Body of pancreas (tissue), 4 donors: ENCODE measurements around the gene LPP. TPM values are rescaled to one million over a fixed set of nuclear protein-coding genes. Genes with fewer than 3 reads are reported as not detected.

Experiments used
- ATAC-seq: fragments of 150-250 bp; one replicate; pipeline ENCODE4 v1.9.1; 2016
- DNase-seq, 4 donors: peaks; one replicate each; pipeline ENCODE4 v3.0.0-alpha.2; 2019
- H3K27ac ChIP-seq, 4 donors: fragments of 200-600 bp; sonication (generic); 1 replicate in 3 of 4; 2 replicates in 1 of 4; pipeline versions ENCODE4 v1.5.1 to v1.6.1; 2016 to 2019; ENCODE audit warnings: mild to moderate bottlenecking in 1 of 4, mixed read lengths in 1 of 4, moderate library complexity in 1 of 4
- H3K27me3 ChIP-seq, 2 donors: fragments of 200-600 bp; sonication (generic); one replicate each; pipeline ENCODE4 v1.6.0; 2016; ENCODE audit warnings: mild to moderate bottlenecking in 1 of 2
- H3K36me3 ChIP-seq, 2 donors: fragments of 200-600 bp; sonication (generic); replicated peaks in 1 of 2; 2 replicates each; pipeline ENCODE4 v1.5.1; 2016; ENCODE audit warnings: low read depth in 2 of 2; ENCODE audit not compliant: insufficient read depth in 1 of 2
- H3K4me1 ChIP-seq: fragments of 200-600 bp; sonication (generic); one replicate; pipeline ENCODE4 v1.6.0; 2016
- H3K4me3 ChIP-seq, 2 donors: fragments of 200-600 bp; sonication (generic); 1 replicate in 1 of 2; 2 replicates in 1 of 2; pipeline ENCODE4 v1.5.1; 2016 to 2019
- H3K9me3 ChIP-seq, 3 donors: fragments of 200-600 bp; sonication (generic); 1 replicate in 2 of 3; 2 replicates in 1 of 3; pipeline ENCODE4 v1.5.1; 2016
- CTCF ChIP-seq, 7 experiments: fragments of 450-650 bp in 4 of 7; fragments of 200-600 bp in 3 of 7; sonication (generic) in 3 of 7; IDR thresholded peaks; one replicate each; pipeline ENCODE4 v1.5.1; 2016 to 2019; ENCODE audit warnings: antibody characterized with exemption in 7 of 7
- POLR2A ChIP-seq, 3 donors: fragments of 450-650 bp; IDR thresholded peaks; one replicate each; pipeline ENCODE4 v1.6.1; 2016; ENCODE audit warnings: antibody characterized with exemption in 3 of 3, mild to moderate bottlenecking in 2 of 3
- WGBS, 2 donors: methylation state at CpG; one replicate each; pipeline ENCODE4 v1.1.5; 2017; 5-methylcytosine and 5-hydroxymethylcytosine counted together
- intact Hi-C: fragments of 100-400 bp; cut with DNase I; formaldehyde crosslinking; loops from one replicate; pipeline ENCODE4 v1.15.1; 2023
- total RNA-seq, 2 donors: library from RNA; depleted of rRNA; stranded (reverse); fragments of >200 nt; gene quantifications; one replicate each; pipeline ENCODE4 v1.1.0, GENCODE V29; 2016

Gene LPP
- total RNA-seq, 2 donors from 2014 or later: 60.6 to 65.1 TPM

GRCh38 chr3:188468662-188469061 is 314.7 kb downstream of the LPP start:
- ATAC-seq (no peak), DNase-seq (peak in 1 of 4 donors; percentile 11)
- H3K27me3 ChIP-seq: no peaks in the 10 kb centered on the region
- WGBS, 2 donors: 77 to 88% methylated on average over 3 of the region's 3 CpGs
- H3K27ac ChIP-seq: peak overlapping the region in 1 of 4 donors; percentile 5
- TF ChIP-seq POLR2A (IDR thresholded peaks at IDR 0.05) (no peak), CTCF (IDR thresholded peaks at IDR 0.05) (no peak)
- no peaks in the 10 kb centered on the region for H3K36me3 ChIP-seq
- H3K9me3 ChIP-seq: no peaks in the 10 kb centered on the region
- H3K4me3 ChIP-seq: no peak overlapping the region
- H3K4me1 ChIP-seq: peaks cover 23% of the 10 kb centered on the region
- intact Hi-C loops: no loop called here

- WGBS, 2 donors: 74 to 78% methylated on average over 10 of the region's 10 CpGs
- Histone ChIP-seq H3K9me3 (no peaks in the 10 kb centered on the region), H3K27ac (peak overlapping the region in 1 of 4 donors; percentile 5), H3K27me3 (no peaks in the 10 kb centered on the region), H3K36me3 (no peaks in the 10 kb centered on the region), H3K4me1 (peaks cover 30% of the 10 kb centered on the region), H3K4me3 (no peak overlapping the region)
- ATAC-seq (peak; percentile 73), DNase-seq (peak in 1 of 4 donors; percentile 6)
- intact Hi-C loops: no loop called here
- no peak for TF ChIP-seq POLR2A (IDR thresholded peaks at IDR 0.05)
- no peak for TF ChIP-seq CTCF (IDR thresholded peaks at IDR 0.05)
Measured at GRCh38 chr3:188469228-188469885, 315.4 kb downstream of the LPP start.

GRCh38 chr3:188470508-188471130 is 316.7 kb downstream of the LPP start:
- DNase-seq (no peak), ATAC-seq (no peak)
- peaks cover 32% of the 10 kb centered on the region for H3K4me1 ChIP-seq
- intact Hi-C loops: no loop called here
- no peak for TF ChIP-seq POLR2A (IDR thresholded peaks at IDR 0.05)
- TF ChIP-seq CTCF (IDR thresholded peaks at IDR 0.05): no peak
- H3K36me3 ChIP-seq: no peaks in the 10 kb centered on the region
- H3K4me3 ChIP-seq: no peak overlapping the region
- H3K9me3 ChIP-seq: no peaks in the 10 kb centered on the region
- no peaks in the 10 kb centered on the region for H3K27me3 ChIP-seq
- H3K27ac ChIP-seq: no peak overlapping the region
- WGBS, 2 donors: 95% methylated on average over 4 of the region's 4 CpGs

- no peak overlapping the region for H3K4me3 ChIP-seq
- no peak for DNase-seq
- no peaks in the 10 kb centered on the region for H3K9me3 ChIP-seq
- no peak for ATAC-seq
- no peak for TF ChIP-seq POLR2A (IDR thresholded peaks at IDR 0.05)
- TF ChIP-seq CTCF (IDR thresholded peaks at IDR 0.05): no peak
- intact Hi-C loops: no loop called here
- no peaks in the 10 kb centered on the region for H3K27me3 ChIP-seq
- H3K27ac ChIP-seq: no peak overlapping the region
- no peaks in the 10 kb centered on the region for H3K36me3 ChIP-seq
- H3K4me1 ChIP-seq: peaks cover 32% of the 10 kb centered on the region
Measured at GRCh38 chr3:188471723-188472122, 317.8 kb downstream of the LPP start.

GRCh38 chr3:188472336-188472735 is 318.4 kb downstream of the LPP start:
- Histone ChIP-seq H3K9me3 (no peaks in the 10 kb centered on the region), H3K27ac (no peak overlapping the region), H3K4me3 (no peak overlapping the region), H3K36me3 (no peaks in the 10 kb centered on the region), H3K27me3 (no peaks in the 10 kb centered on the region), H3K4me1 (peaks cover 32% of the 10 kb centered on the region)
- no peak for TF ChIP-seq POLR2A (IDR thresholded peaks at IDR 0.05)
- no peak for ATAC-seq
- intact Hi-C loops: no loop called here
- 93 to 95% methylated on average over 1 of the region's 1 CpG for WGBS, 2 donors
- no peak for DNase-seq
